ENCODE results near the gene ME3. TPM values are rescaled to one million over a fixed set of nuclear protein-coding genes. Genes with fewer than 3 reads are reported as not detected.
"Not testable (repeated sequence)": the region's sequence is repeated elsewhere in the genome, so short reads cannot be mapped to it uniquely, and the experiment has no call there.

Gene ME3
- total RNA-seq, 4 donors from 2014 or later, result 30.8 to 54.6 (median 36.7) TPM

DNA sequence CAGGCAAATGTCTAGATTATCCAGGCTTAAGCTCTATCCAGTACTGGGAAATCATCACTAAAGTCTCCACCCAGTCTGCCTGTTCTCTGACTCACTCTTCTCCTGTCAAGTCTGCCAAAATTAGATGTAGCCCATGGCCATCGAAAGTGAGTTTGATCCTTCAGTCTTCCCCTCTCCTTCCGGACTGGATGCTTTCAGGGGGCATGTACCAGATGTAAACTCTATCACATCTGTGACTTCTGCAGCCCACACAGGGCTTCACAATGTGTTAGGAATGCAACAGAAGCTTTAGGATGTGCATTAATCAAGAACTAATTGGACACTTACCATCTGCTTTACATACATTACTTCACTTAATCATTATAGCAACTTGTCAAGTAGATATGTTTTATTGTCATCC lies 12.3 kb downstream of the ME3 start:
- TF ChIP-seq, protein P1, sequence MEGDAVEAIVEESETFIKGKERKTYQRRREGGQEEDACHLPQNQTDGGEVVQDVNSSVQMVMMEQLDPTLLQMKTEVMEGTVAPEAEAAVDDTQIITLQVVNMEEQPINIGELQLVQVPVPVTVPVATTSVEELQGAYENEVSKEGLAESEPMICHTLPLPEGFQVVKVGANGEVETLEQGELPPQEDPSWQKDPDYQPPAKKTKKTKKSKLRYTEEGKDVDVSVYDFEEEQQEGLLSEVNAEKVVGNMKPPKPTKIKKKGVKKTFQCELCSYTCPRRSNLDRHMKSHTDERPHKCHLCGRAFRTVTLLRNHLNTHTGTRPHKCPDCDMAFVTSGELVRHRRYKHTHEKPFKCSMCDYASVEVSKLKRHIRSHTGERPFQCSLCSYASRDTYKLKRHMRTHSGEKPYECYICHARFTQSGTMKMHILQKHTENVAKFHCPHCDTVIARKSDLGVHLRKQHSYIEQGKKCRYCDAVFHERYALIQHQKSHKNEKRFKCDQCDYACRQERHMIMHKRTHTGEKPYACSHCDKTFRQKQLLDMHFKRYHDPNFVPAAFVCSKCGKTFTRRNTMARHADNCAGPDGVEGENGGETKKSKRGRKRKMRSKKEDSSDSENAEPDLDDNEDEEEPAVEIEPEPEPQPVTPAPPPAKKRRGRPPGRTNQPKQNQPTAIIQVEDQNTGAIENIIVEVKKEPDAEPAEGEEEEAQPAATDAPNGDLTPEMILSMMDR (IDR thresholded peaks at IDR 0.05), result no peak
- TF ChIP-seq EP300 (IDR thresholded peaks at IDR 0.05) (no peak), POLR2A (IDR thresholded peaks at IDR 0.05) (no peak)
- H3K4me3 ChIP-seq, result no peak overlapping the region
- no peaks in the 10 kb centered on the region for H3K36me3 ChIP-seq
- DNase-seq (ENCODE audit: low spot score in 2 of 2), result no peak
- H3K27ac ChIP-seq, result no peak overlapping the region
- H3K27me3 ChIP-seq, result no peaks in the 10 kb centered on the region
- peaks cover 0 to 8% (median 2%) of the 10 kb centered on the region in 4 donors for H3K4me1 ChIP-seq
- H3K9me3 ChIP-seq, result no peaks in the 10 kb centered on the region
- WGBS, 2 donors, result 48 to 68% methylated on average over 2 of the region's 2 CpGs

- WGBS, 2 donors, result 79 to 86% methylated on average over 1 of the region's 1 CpG
- Histone ChIP-seq H3K36me3 (no peaks in the 10 kb centered on the region), H3K9me3 (no peaks in the 10 kb centered on the region), H3K27ac (no peak overlapping the region), H3K27me3 (no peaks in the 10 kb centered on the region), H3K4me3 (no peak overlapping the region), H3K4me1 (peaks cover 0 to 8% (median under 1%) of the 10 kb centered on the region in 4 donors)
- TF ChIP-seq POLR2A (IDR thresholded peaks at IDR 0.05) (no peak), EP300 (IDR thresholded peaks at IDR 0.05) (no peak)
- TF ChIP-seq, protein P1 (IDR thresholded peaks at IDR 0.05), result no peak
- DNase-seq (ENCODE audit: low spot score in 2 of 2), result no peak
These were observed 13.9 kb downstream of the ME3 start for GRCh38 chr11:86658534-86658933.

- not testable (repeated sequence) for H3K27me3 ChIP-seq; H3K36me3 ChIP-seq; H3K9me3 ChIP-seq; H3K4me3 ChIP-seq; DNase-seq (ENCODE audit: low spot score in 2 of 2); H3K27ac ChIP-seq
- 90 to 100% methylated on average over 3 of the region's 3 CpGs for WGBS, 2 donors
- peaks cover 0 to 18% (median 2%) of the 10 kb centered on the region in 4 donors for H3K4me1 ChIP-seq
These were observed 27.2 kb downstream of the ME3 start for GRCh38 chr11:86645212-86645611.

DNA sequence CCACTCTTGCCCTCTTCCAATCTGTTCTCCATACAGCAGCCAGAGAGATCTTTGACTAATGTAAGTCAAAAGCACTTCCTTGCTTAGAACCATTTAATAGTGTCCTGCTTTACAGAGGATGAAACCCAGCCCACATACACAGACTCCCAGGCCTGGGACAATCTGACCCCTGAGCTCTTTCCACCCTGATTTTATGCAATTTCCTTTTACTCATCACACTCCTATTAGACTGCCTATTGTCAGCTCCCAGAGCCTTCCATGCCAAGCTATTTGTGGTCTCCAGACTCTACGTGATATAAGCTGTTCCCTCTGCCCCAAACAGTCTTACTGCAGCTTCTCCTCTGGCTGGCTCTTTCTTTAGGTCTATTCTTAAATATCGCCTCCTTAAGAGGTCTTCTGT lies 28.1 kb downstream of the ME3 start:
- Histone ChIP-seq H3K4me1 (peaks cover 0 to 18% (median 2%) of the 10 kb centered on the region in 4 donors), H3K36me3 (no peaks in the 10 kb centered on the region), H3K27ac (no peak overlapping the region), H3K4me3 (no peak overlapping the region), H3K9me3 (no peaks in the 10 kb centered on the region), H3K27me3 (no peaks in the 10 kb centered on the region)
- TF ChIP-seq EP300 (IDR thresholded peaks at IDR 0.05) (no peak), POLR2A (IDR thresholded peaks at IDR 0.05) (no peak)
- TF ChIP-seq, protein P1 (IDR thresholded peaks at IDR 0.05), result no peak
- 80 to 87% methylated on average over 2 of the region's 2 CpGs for WGBS, 2 donors
- DNase-seq (ENCODE audit: low spot score in 2 of 2), result no peak

- 74 to 76% methylated on average over 1 of the region's 1 CpG for WGBS, 2 donors
- Histone ChIP-seq H3K9me3 (no peaks in the 10 kb centered on the region), H3K27me3 (no peaks in the 10 kb centered on the region), H3K4me1 (peaks cover 0 to 18% (median 2%) of the 10 kb centered on the region in 4 donors), H3K4me3 (no peak overlapping the region), H3K36me3 (no peaks in the 10 kb centered on the region), H3K27ac (no peak overlapping the region)
- DNase-seq (ENCODE audit: low spot score in 2 of 2), result no peak
- TF ChIP-seq, protein P1 (IDR thresholded peaks at IDR 0.05), result no peak
- no peak for TF ChIP-seq POLR2A (IDR thresholded peaks at IDR 0.05)
These were observed 30.7 kb downstream of the ME3 start for GRCh38 chr11:86641537-86642261.
